HepG2 (cell line): Measurements from ENCODE around the gene GBX1. TPM values are rescaled to one million over a fixed set of nuclear protein-coding genes. Genes with fewer than 3 reads are reported as not detected.

ENCODE experiments used
- ATAC-seq: fragments of 200-7000 bp; cut with Tn5 transposase; 3 replicates; pipeline ENCODE4 v1.9.1; 2020; ENCODE audit warnings: mild to moderate bottlenecking, moderate library complexity
- BruUV-seq: library from RNA; stranded (reverse); fragments of 400-500 nt; replicated peaks from 2 replicates; lab custom pipeline; 2021; lab: Mats Ljungman, UMichigan
- CTCF ChIA-PET: fragments of 300-600 bp; formaldehyde crosslinking; extraction: SDS; loops from one replicate; lab custom pipeline; 2021; ENCODE audit warnings: low total read pairs, inconsistent platforms, low intra/inter-chr PET ratio; lab: Yijun Ruan, JAX
- POLR2A ChIA-PET: fragments of 350-600 bp; sonication (Branson Sonifier 250); formaldehyde crosslinking; loops from one replicate; lab custom pipeline; 2020; ENCODE audit warnings: antibody characterized with exemption, inconsistent platforms; lab: Yijun Ruan, JAX
- DNase-seq: peaks from one replicate; pipeline ENCODE4 v3.0.0-alpha.2; 2015; ENCODE audit warnings: low spot score
- FAIRE-seq: peaks from 3 replicates; lab custom pipeline; 2011; peaks lifted over from hg19 to GRCh38; lab: Jason Lieb, UNC
- H2AFZ ChIP-seq: one replicate; pipeline ENCODE4 v1.6.1; 2011; ENCODE audit warnings: low read length, inconsistent platforms
- H3K27ac ChIP-seq: fragments of 300-600 bp; 3 replicates; pipeline ENCODE4 v1.8.0; 2011; ENCODE audit warnings: mixed run types, mild to moderate bottlenecking, mixed read lengths, low read length, inconsistent platforms; ENCODE audit not compliant: insufficient read depth; ENCODE audit errors: extremely low read length
- H3K27me3 ChIP-seq, 2 experiments: fragments of 200-600 bp in 1 of 2; 2 replicates in 1 of 2; 3 replicates in 1 of 2; pipeline versions ENCODE4 v1.6.0 to v1.8.0; 2011; ENCODE audit warnings: low read length in 2 of 2, mild to moderate bottlenecking in 2 of 2, moderate library complexity in 2 of 2, inconsistent platforms in 1 of 2; ENCODE audit not compliant: insufficient read depth in 2 of 2, control insufficient read depth in 1 of 2
- H3K36me3 ChIP-seq, 2 experiments: fragments of 200-600 bp in 1 of 2; replicated peaks in 1 of 2; 2 replicates in 1 of 2; 3 replicates in 1 of 2; pipeline versions ENCODE4 v1.5.1 to v1.8.0; 2011; ENCODE audit warnings: low read length in 2 of 2, inconsistent platforms in 1 of 2; ENCODE audit not compliant: insufficient read depth in 2 of 2, control insufficient read depth in 1 of 2
- H3K4me1 ChIP-seq: 2 replicates; pipeline ENCODE4 v1.5.1; 2012; ENCODE audit warnings: low read length, inconsistent platforms; ENCODE audit not compliant: insufficient read depth
- H3K4me2 ChIP-seq: 2 replicates; pipeline ENCODE4 v1.6.0; 2011; ENCODE audit warnings: low read depth, low read length, inconsistent platforms
- H3K4me3 ChIP-seq, 3 experiments: fragments of 200-600 bp in 1 of 3; sonication (generic), shearing (Covaris generic) in 1 of 3; replicated peaks in 1 of 3; 2 replicates each; pipeline ENCODE4 v1.5.1; 2011 to 2016; ENCODE audit warnings: low read length in 3 of 3, inconsistent platforms in 2 of 3, low read depth in 2 of 3, mild to moderate bottlenecking in 2 of 3, control low read depth in 1 of 3, mixed read lengths in 1 of 3; ENCODE audit not compliant: insufficient read depth in 1 of 3
- H3K79me2 ChIP-seq: one replicate; pipeline ENCODE4 v1.6.1; 2011; ENCODE audit warnings: low read length, inconsistent platforms; ENCODE audit not compliant: insufficient read depth
- H3K9ac ChIP-seq: 2 replicates; pipeline ENCODE4 v1.6.0; 2011; ENCODE audit warnings: mild to moderate bottlenecking, low read depth, low read length, inconsistent platforms; ENCODE audit not compliant: insufficient read depth
- H3K9me3 ChIP-seq: 2 replicates; pipeline ENCODE4 v1.5.1; 2012; ENCODE audit warnings: mild to moderate bottlenecking, low read length
- H4K20me1 ChIP-seq: 2 replicates; pipeline ENCODE4 v1.6.0; 2011; ENCODE audit warnings: inconsistent platforms, mild to moderate bottlenecking, low read length, moderate library complexity; ENCODE audit not compliant: insufficient read depth
- FOXP1 ChIP-seq, 2 experiments: fragments of 450-650 bp in 1 of 2; IDR thresholded peaks; 2 replicates each; pipeline ENCODE4 v1.6.1; 2017 to 2018; ENCODE audit warnings: antibody characterized with exemption in 1 of 2
- HNF1B ChIP-seq: sonication (generic); formaldehyde crosslinking; IDR thresholded peaks from 2 replicates; pipeline ENCODE4 v1.5.1; 2020; ENCODE audit warnings: mild to moderate bottlenecking, moderate library complexity, missing genetic modification reagents
- POGK ChIP-seq: sonication (generic); formaldehyde crosslinking; conservative IDR thresholded peaks from 2 replicates; pipeline ENCODE4 v1.8.0; 2022; ENCODE audit warnings: mild to moderate bottlenecking, moderate library complexity, missing genetic modification reagents
- SMC3 ChIP-seq: IDR thresholded peaks from 2 replicates; pipeline ENCODE4 v1.6.1; 2011; ENCODE audit warnings: low read length, improper control_type of control experiment
- SNAPC5 ChIP-seq: sonication (generic); formaldehyde crosslinking; IDR thresholded peaks from 2 replicates; pipeline ENCODE4 v1.8.1; 2023; ENCODE audit warnings: mild to moderate bottlenecking, missing genetic modification reagents, borderline replicate concordance
- TIGD3 ChIP-seq: sonication (generic); formaldehyde crosslinking; IDR thresholded peaks from 2 replicates; pipeline ENCODE4 v1.5.1; 2020; ENCODE audit warnings: mild to moderate bottlenecking, missing genetic modification reagents, borderline replicate concordance
- ZNF512 ChIP-seq: sonication (generic); formaldehyde crosslinking; IDR thresholded peaks from 2 replicates; pipeline ENCODE4 v1.4.0; 2020; ENCODE audit warnings: mild to moderate bottlenecking, missing genetic modification reagents
- WGBS: methylation state at CpG from one replicate; pipeline ENCODE4 v1.1.6; 2017; ENCODE audit warnings: low lambda C conversion rate; 5-methylcytosine and 5-hydroxymethylcytosine counted together
- in situ Hi-C: cut with HindIII; loops from 2 replicates; pipeline ENCODE4 v1.10.0; 2017; ENCODE audit warnings: low pct_unique_long_range_greater_than_20kb; ENCODE audit not compliant: extremely low pct_ligation_motif_present
- intact Hi-C: fragments of 100-400 bp; cut with micrococcal nuclease; formaldehyde crosslinking; loops from one replicate; pipeline ENCODE4 v1.10.0; 2022; ENCODE audit not compliant: unreplicated experiment
- polyA plus RNA-seq, 8 experiments: library from polyadenylated mRNA; depleted of rRNA in 3 of 8; stranded (reverse) in 7 of 8; unstranded in 1 of 8; fragments of >200 nt; fragmentation: Illumina TruSeq in 4 of 8; extraction: Trizol in 4 of 8; gene quantifications; 2 replicates each; pipeline versions ENCODE4 v1.2.1 to v1.2.3, GENCODE V29; 2011 to 2016; ENCODE audit warnings: low read depth in 4 of 8, missing spikeins in 1 of 8, mixed read lengths in 1 of 8; ENCODE audit not compliant: insufficient read depth in 1 of 8
- total RNA-seq, 5 experiments: library from RNA; depleted of rRNA; stranded (reverse); fragments of >200 nt; fragmentation: Illumina TruSeq; extraction: Trizol; gene quantifications; 2 replicates each; pipeline ENCODE4 v1.2.3, GENCODE V29; 2016; ENCODE audit warnings: low read depth in 1 of 5

GBX1 gene
- total and polyA plus RNA-seq, 2 of the 13 experiments (the other 11 are each of a cell fraction or from before 2014, with no cell fraction given), result not detected

GRCh38 chr7:151177310-151177709 lies 9.8 kb upstream of the GBX1 start:
- ChIA-PET POLR2A (no interaction called here), CTCF (no interaction called here)
- Histone ChIP-seq H3K36me3 (no peaks in the 10 kb centered on the region), H2AFZ (no peak overlapping the region), H3K79me2 (no peaks in the 10 kb centered on the region), H3K27ac (no peak overlapping the region), H3K9me3 (no peaks in the 10 kb centered on the region), H3K27me3 (peaks cover 2 to 54% of the 10 kb centered on the region in 2 experiments; a peak in 3 of 5 replicates), H3K4me1 (no peaks in the 10 kb centered on the region), H3K4me2 (no peak overlapping the region), H4K20me1 (no peaks in the 10 kb centered on the region), H3K4me3 (no peak overlapping the region), H3K9ac (no peak overlapping the region)
- DNase-seq, result no peak
- WGBS, result 10% methylated on average over 1 of the region's 1 CpG
- ATAC-seq, result no peak
- BruUV-seq, result no TSS peak
- TF ChIP-seq TIGD3 (no peak), POGK (CRISPR knock-in tag) (no peak), HNF1B (CRISPR knock-in tag) (no peak), SNAPC5 (CRISPR knock-in tag) (no peak), SMC3 (no peak), ZNF512 (CRISPR knock-in tag) (no peak), FOXP1 (IDR thresholded peaks at IDR 0.05) (no peak), FOXP1 (CRISPR knock-in tag; IDR thresholded peaks at IDR 0.05) (no peak)
- in situ Hi-C loops, result no loop called here
- FAIRE-seq, result no peak
- intact Hi-C loops, result loop anchor here (10.0 kb wide), 1 partner anchor 127 kb away; no protein-coding TSS in a partner anchor
